ENCODE results near the gene SKOR2.
"Not testable (repeated sequence)": the region's sequence is repeated elsewhere in the genome, so short reads cannot be mapped to it uniquely, and the experiment has no call there.

SKOR2 gene

GRCh38 chr18:47191961-47192360 lies 59.5 kb downstream of the SKOR2 start:
- DNase-seq (ENCODE audit: low read depth), result no peak

- DNase-seq (ENCODE audit: low read depth), result no peak
Measured at GRCh38 chr18:47187721-47188120, 63.7 kb downstream of the SKOR2 start.

- no peak for DNase-seq (ENCODE audit: low read depth)
Measured at GRCh38 chr18:47184419-47185050, 66.9 kb downstream of the SKOR2 start.

GRCh38 chr18:47182156-47182555 lies 69.3 kb downstream of the SKOR2 start:
- not testable (repeated sequence) for DNase-seq (ENCODE audit: low read depth)

- no peak for DNase-seq (ENCODE audit: low read depth)
Measured at GRCh38 chr18:47180765-47181164, 70.7 kb downstream of the SKOR2 start.

- DNase-seq (ENCODE audit: low read depth), result no peak
Measured at GRCh38 chr18:47179520-47179919, 71.9 kb downstream of the SKOR2 start.

GRCh38 chr18:47175898-47176575 lies 75.4 kb downstream of the SKOR2 start, which contains the start of gene IER3IP1:
Gene IER3IP1, minus strand, starts transcription at chr18:47176364. Its CDS starts 87 bp downstream, at chr18:47176277.
- DNase-seq (ENCODE audit: low read depth), result peak; percentile 86

- DNase-seq (ENCODE audit: low read depth), result no peak
Measured at GRCh38 chr18:47175283-47175897, 76.1 kb downstream of the SKOR2 start.

GRCh38 chr18:47174545-47175116 lies 76.8 kb downstream of the SKOR2 start:
- DNase-seq (ENCODE audit: low read depth), result no peak

- DNase-seq (ENCODE audit: low read depth), result no peak
Measured at GRCh38 chr18:47172476-47172875, 79.0 kb downstream of the SKOR2 start.

GRCh38 chr18:47168913-47169312 lies 82.5 kb downstream of the SKOR2 start:
- no peak for DNase-seq (ENCODE audit: low read depth)

GRCh38 chr18:47168509-47168908 lies 83.0 kb downstream of the SKOR2 start:
- no peak for DNase-seq (ENCODE audit: low read depth)

- DNase-seq (ENCODE audit: low read depth), result no peak
Measured at GRCh38 chr18:47166294-47166693, 85.2 kb downstream of the SKOR2 start.

- DNase-seq (ENCODE audit: low read depth), result no peak
Measured at GRCh38 chr18:47163241-47163640, 88.2 kb downstream of the SKOR2 start.

GRCh38 chr18:47160256-47160655 lies 91.2 kb downstream of the SKOR2 start:
- no peak for DNase-seq (ENCODE audit: low read depth)

GRCh38 chr18:47158404-47158803 lies 93.1 kb downstream of the SKOR2 start:
- DNase-seq (ENCODE audit: low read depth), result not testable (repeated sequence)
